ENCODE measurements around the gene FLRT3.
A peak's percentile ranks its signal among the peaks of the same experiment; 100 is the strongest.

Gene FLRT3

GRCh38 chr20:14319704-14320103, 17.7 kb downstream of the FLRT3 start:
- no peak for DNase-seq (ENCODE audit: low read depth)

GRCh38 chr20:14313341-14314020, 23.9 kb downstream of the FLRT3 start:
- DNase-seq (ENCODE audit: low read depth): no peak

GRCh38 chr20:14312001-14312400, 25.4 kb downstream of the FLRT3 start:
- DNase-seq (ENCODE audit: low read depth): no peak

- no peak for DNase-seq (ENCODE audit: low read depth)
Measured at GRCh38 chr20:14310977-14311627, 26.3 kb downstream of the FLRT3 start.

- no peak for DNase-seq (ENCODE audit: low read depth)
Measured at GRCh38 chr20:14307956-14308355, 29.5 kb downstream of the FLRT3 start.

GRCh38 chr20:14304472-14304871, 32.9 kb downstream of the FLRT3 start:
- no peak for DNase-seq (ENCODE audit: low read depth)

- no peak for DNase-seq (ENCODE audit: low read depth)
Measured at GRCh38 chr20:14303651-14304050, 33.8 kb downstream of the FLRT3 start.

GRCh38 chr20:14303106-14303505, 34.3 kb downstream of the FLRT3 start:
- no peak for DNase-seq (ENCODE audit: low read depth)

GRCh38 chr20:14299831-14300230, 37.6 kb downstream of the FLRT3 start:
- DNase-seq (ENCODE audit: low read depth): no peak

- DNase-seq (ENCODE audit: low read depth): no peak
Measured at GRCh38 chr20:14295770-14296309, 41.6 kb downstream of the FLRT3 start.

- no peak for DNase-seq (ENCODE audit: low read depth)
Measured at GRCh38 chr20:14295238-14295637, 42.2 kb downstream of the FLRT3 start.

- DNase-seq (ENCODE audit: low read depth): no peak
Measured at GRCh38 chr20:14291502-14291901, 45.9 kb downstream of the FLRT3 start.

- peak; percentile 14 for DNase-seq (ENCODE audit: low read depth)
Measured at GRCh38 chr20:14288341-14289330, 48.8 kb downstream of the FLRT3 start.

- no peak for DNase-seq (ENCODE audit: low read depth)
Measured at GRCh38 chr20:14284443-14284842, 53.0 kb downstream of the FLRT3 start.

GRCh38 chr20:14282140-14282539, 55.3 kb downstream of the FLRT3 start:
- DNase-seq (ENCODE audit: low read depth): no peak
